Skin of body (tissue), 2 donors: ENCODE results near the gene WFDC9. TPM values are rescaled to one million over a fixed set of nuclear protein-coding genes. Genes with fewer than 3 reads are reported as not detected.
A peak's percentile ranks its signal among the peaks of the same experiment; 100 is the strongest.
"Not testable (repeated sequence)": the region's sequence is repeated elsewhere in the genome, so short reads cannot be mapped to it uniquely, and the experiment has no call there.

Source experiments
- DNase-seq: peaks from one replicate; lab custom pipeline; 2025; lab: John Stamatoyannopoulos, UW
- total RNA-seq: library from RNA; depleted of rRNA; stranded (reverse); fragments of >200 nt; gene quantifications from one replicate; pipeline ENCODE4 v1.2.3, GENCODE V29; 2014

WFDC9 gene
- not detected for total RNA-seq

GRCh38 chr20:45631184-45631583 is at the start of gene WFDC9:
WFDC9 (minus strand) TSS chr20:45631284; CDS start chr20:45610181, 21,103 bp downstream.
- no peak for DNase-seq

GRCh38 chr20:45679650-45680049 is 48.6 kb upstream of the WFDC9 start:
- DNase-seq, result no peak

GRCh38 chr20:45672765-45673164 is 41.7 kb upstream of the WFDC9 start:
- no peak for DNase-seq

- DNase-seq, result no peak
Observed at GRCh38 chr20:45670139-45670538, 39.1 kb upstream of the WFDC9 start, which contains the start of gene WFDC11. WFDC11 (minus strand) TSS chr20:45670239; CDS start chr20:45650600, 19,639 bp downstream.

DNA sequence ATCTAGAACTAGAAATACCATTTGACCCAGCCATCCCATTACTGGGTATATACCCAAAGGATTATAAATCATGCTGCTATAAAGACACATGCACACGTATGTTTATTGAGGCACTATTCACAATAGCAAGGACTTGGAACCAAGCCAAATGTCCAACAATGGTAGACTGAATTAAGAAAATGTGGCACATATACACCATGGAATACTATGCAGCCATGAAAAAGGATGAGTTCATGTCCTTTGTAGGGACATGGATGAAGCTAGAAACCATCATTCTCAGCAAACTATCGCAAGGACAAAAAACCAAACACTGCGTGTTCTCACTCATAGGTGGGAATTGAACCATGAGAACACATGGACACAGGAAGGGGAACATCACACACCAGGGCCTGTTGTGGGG is 26.0 kb upstream of the WFDC9 start:
- not testable (repeated sequence) for DNase-seq

- DNase-seq, result not testable (repeated sequence)
Observed at GRCh38 chr20:45651726-45652125, 20.6 kb upstream of the WFDC9 start.

DNA sequence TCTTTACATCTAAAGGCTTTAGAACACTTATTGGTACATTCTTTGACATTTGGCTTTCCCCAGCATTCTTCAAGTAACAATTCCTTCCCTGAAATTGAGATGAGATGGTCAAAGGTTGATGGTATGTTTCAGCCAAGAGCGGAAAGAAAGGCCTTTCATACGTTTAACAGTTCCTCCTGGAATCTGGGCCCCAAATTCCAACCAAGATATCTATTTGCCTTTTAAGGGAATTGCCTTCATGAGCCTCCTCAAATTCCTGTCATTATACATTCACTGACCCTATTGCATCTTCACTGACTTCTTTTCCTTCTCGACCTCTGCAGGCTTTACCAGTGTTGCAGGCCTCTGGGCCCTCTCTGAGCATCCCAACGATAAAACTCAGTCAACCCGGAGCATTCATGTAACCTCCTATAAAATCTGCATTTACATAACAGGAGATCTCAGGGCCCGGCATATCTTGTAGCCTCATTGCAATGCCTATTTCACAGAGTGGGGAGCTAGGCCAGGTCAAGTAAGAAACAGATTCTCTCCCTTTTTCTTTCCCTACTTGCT is 18.3 kb upstream of the WFDC9 start:
- no peak for DNase-seq

DNA sequence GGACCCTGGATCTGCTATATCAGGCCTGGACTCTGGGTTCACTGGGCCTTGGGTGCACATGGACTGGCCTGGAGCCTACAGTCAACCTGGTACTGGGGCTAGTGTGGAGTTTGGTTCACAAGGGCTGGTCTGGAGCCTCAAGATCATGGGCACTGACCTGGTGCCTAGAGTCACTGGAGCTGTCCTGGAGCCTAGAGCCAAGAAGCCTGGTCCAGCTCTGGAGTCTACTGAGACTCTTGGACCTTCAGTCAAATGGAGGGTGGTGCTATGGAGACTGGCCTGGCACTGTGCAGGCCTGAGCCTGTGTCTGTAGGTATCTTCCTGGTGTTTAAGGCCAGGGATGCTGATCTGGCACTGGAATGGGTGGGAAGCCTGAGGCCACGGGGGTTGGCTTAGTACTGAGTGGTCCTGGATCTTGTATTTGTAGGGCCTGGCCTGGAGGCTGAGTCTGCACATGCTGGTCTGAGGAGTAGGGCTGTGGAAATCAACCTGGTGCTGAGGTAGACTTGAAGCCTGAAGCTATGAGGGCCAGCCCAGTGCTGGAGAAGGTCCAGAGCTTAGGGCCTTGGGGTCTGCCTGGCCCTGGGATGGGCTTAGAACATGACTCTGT is 16.5 kb upstream of the WFDC9 start:
- DNase-seq, result no peak

- DNase-seq, result no peak
Observed at GRCh38 chr20:45646875-45647274, 15.8 kb upstream of the WFDC9 start.

DNA sequence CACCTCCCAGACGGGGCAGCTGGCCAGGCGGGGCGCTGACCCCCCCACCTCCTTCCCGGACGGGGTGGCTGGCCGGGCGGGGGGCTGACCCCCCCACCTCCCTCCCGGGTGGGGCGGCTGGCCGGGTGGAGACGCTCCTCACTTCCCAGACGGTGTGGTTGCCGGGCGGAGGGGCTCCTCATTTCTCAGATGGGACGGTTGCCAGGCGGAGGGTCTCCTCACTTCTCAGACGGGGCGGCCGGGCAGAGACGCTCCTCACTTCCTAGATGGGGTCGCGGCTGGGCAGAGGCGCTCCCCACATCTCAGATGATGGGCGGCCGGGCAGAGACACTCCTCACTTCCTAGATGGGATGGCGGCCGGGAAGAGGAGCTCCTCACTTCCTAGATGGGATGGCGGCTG is 14.8 kb upstream of the WFDC9 start:
- DNase-seq, result not testable (repeated sequence)

GRCh38 chr20:45641076-45641475 is 10.0 kb upstream of the WFDC9 start:
- not testable (repeated sequence) for DNase-seq

GRCh38 chr20:45639687-45640086 is 8.6 kb upstream of the WFDC9 start:
- DNase-seq, result no peak

GRCh38 chr20:45636513-45636912 is 5.4 kb upstream of the WFDC9 start:
- no peak for DNase-seq

- no peak for DNase-seq
Observed at GRCh38 chr20:45630371-45630770, 713 bp downstream of the WFDC9 start.

- peak; percentile 2 for DNase-seq
Observed at GRCh38 chr20:45629496-45630100, 1.5 kb downstream of the WFDC9 start, which contains the start of gene WFDC10A. WFDC10A (plus strand) TSS chr20:45629739; CDS start chr20:45629814, 75 bp downstream.

DNA sequence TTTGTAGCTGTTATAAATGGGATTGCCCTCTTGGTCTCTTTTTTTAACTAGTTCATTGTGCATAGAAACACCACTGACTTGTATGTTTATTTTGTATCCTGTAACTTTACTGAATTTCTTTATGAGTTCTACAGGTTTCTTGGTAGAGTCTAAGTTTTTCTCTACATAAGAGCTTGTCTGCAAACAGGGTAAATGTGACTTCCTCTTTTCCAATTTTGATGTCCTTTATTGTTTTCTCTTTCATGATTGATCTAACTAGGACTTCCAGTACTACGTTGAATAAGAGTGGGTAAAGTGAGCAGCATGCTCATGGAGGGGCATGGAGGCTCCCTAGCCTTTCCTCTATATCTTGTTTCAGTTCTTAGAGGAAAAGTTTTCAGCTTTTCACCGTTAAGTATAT is 4.5 kb downstream of the WFDC9 start:
- DNase-seq, result no peak

GRCh38 chr20:45621593-45621992 is 9.5 kb downstream of the WFDC9 start:
- no peak for DNase-seq

DNA sequence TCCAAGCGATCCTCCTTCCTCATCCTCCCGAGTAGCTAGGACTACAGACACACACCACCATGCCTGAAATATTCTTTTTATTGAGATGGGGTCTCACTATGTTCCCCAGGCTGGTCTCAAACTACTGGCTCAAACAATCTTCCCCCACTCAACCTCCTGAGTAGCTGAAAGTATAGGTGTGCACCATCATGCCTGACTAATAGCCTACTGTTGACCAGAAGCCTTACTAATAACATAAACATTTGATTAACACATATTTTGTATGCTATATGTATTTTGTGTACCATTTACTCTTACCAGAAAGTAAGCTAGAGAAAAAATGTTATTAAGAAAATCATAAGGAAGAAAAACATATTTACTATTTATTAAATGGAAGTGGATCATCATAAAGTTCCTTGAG is 13.5 kb downstream of the WFDC9 start:
- DNase-seq, result no peak

DNA sequence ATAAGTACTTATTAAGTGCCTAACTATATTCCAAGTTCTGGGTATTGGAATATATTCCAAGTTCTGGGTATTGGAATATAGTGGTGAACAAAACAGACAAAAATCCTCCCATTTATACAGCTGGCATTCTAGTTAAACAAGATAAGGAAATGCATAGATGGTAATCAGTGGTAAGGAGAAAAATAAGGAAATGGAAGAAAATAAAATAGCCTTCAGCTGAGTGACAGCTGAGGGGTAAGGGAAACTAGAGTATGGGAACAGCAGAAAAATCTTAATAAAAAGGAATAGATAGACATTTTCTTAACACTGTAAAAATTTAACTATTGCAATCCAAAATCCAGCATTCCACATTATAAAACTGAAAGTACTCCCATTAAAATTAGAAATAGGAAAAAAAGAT is 18.8 kb downstream of the WFDC9 start:
- DNase-seq, result no peak

- DNase-seq, result no peak
Observed at GRCh38 chr20:45611054-45611453, 20.0 kb downstream of the WFDC9 start.

DNA sequence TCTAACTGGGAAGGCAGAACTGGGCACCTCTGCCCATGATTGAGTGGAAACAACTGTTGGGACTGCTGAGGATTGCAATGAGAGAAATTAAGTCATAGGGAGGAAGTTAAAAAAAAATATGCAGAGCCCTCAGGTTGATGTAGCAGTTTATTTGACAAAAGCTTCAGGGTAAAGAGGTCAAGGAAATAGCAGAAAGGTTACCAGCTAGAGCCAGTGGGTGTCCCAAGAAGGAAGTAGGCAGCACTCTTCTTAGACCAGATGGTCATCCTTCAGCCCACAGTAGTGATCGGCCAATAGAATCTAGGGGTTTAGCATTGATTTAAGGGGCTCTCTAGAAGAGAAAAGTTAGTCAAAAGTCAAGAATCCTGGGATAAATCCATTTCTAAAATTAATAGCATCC is 23.3 kb downstream of the WFDC9 start:
- DNase-seq, result no peak

GRCh38 chr20:45595235-45595634 is 35.8 kb downstream of the WFDC9 start:
- no peak for DNase-seq

GRCh38 chr20:45593498-45593897 is 37.6 kb downstream of the WFDC9 start:
- no peak for DNase-seq
